ENCODE measurements around the gene REEP2.

REEP2 gene

DNA sequence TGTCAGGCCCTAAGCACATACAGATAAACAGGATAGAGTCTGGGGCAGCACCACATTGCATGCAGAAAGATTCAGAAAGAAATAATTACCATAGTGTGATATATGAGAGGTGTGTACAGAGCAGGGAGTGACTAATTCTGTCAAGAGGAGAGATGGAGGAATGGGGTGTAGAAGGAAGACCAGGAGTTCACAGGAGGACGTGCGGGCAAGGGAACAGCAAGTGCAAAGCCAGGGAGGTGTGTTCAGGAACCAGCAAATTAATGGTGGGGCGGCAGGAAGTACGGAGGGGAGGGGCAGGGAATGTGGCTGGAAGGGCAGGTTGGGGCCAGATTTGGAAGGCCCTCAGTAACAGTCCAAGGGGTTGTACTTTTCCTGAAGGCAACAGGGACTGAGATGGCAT is 43.8 kb downstream of the REEP2 start:
- H3K4me3 ChIP-seq (ENCODE audit: insufficient read depth, low read length, poor library complexity, severe bottlenecking): no peak overlapping the region
- no peaks in the 10 kb centered on the region for H3K36me3 ChIP-seq (ENCODE audit: low read length)
- no peaks in the 10 kb centered on the region for H3K9me2 ChIP-seq (replicated peaks; ENCODE audit: insufficient read depth, low read length)
- TF ChIP-seq CTCF (IDR thresholded peaks at IDR 0.05; ENCODE audit: insufficient read depth, low read length, poor library complexity, severe bottlenecking): no peak
- TF ChIP-seq EZH2phosphoT487 (conservative IDR thresholded peaks at IDR 0.05; ENCODE audit: low read length): no peak
- no peak overlapping the region for H3K27ac ChIP-seq (ENCODE audit: low read depth, low read length)
- H3K9me3 ChIP-seq (ENCODE audit: insufficient read depth, low read length): no peaks in the 10 kb centered on the region
- no peak overlapping the region for H3K4me2 ChIP-seq (ENCODE audit: low read depth, low read length, poor library complexity, severe bottlenecking)
- no peaks in the 10 kb centered on the region for H3F3A ChIP-seq (ENCODE audit: insufficient read depth)
- H3K79me2 ChIP-seq (ENCODE audit: insufficient read depth, low read length): no peaks in the 10 kb centered on the region
- H2AFZ ChIP-seq (ENCODE audit: low read depth, low read length, severe bottlenecking): no peak overlapping the region
- no peaks in the 10 kb centered on the region for H3K27me3 ChIP-seq (ENCODE audit: low read length)
- H3K9ac ChIP-seq (ENCODE audit: low read length): no peak overlapping the region
- H4K20me1 ChIP-seq (ENCODE audit: low read depth, low read length): no peaks in the 10 kb centered on the region

- no peak for TF ChIP-seq EZH2phosphoT487 (conservative IDR thresholded peaks at IDR 0.05; ENCODE audit: low read length)
- TF ChIP-seq CTCF (IDR thresholded peaks at IDR 0.05; ENCODE audit: insufficient read depth, low read length, poor library complexity, severe bottlenecking): no peak
- H3K27ac ChIP-seq (ENCODE audit: low read depth, low read length): no peak overlapping the region
- H3F3A ChIP-seq (ENCODE audit: insufficient read depth): no peaks in the 10 kb centered on the region
- no peak overlapping the region for H3K4me2 ChIP-seq (ENCODE audit: low read depth, low read length, poor library complexity, severe bottlenecking)
- H3K9me3 ChIP-seq (ENCODE audit: insufficient read depth, low read length): no peaks in the 10 kb centered on the region
- no peak overlapping the region for H3K9ac ChIP-seq (ENCODE audit: low read length)
- H3K36me3 ChIP-seq (ENCODE audit: low read length): no peaks in the 10 kb centered on the region
- H3K9me2 ChIP-seq (replicated peaks; ENCODE audit: insufficient read depth, low read length): no peaks in the 10 kb centered on the region
- H3K27me3 ChIP-seq (ENCODE audit: low read length): no peaks in the 10 kb centered on the region
- H2AFZ ChIP-seq (ENCODE audit: low read depth, low read length, severe bottlenecking): no peak overlapping the region
- no peak overlapping the region for H3K4me3 ChIP-seq (ENCODE audit: insufficient read depth, low read length, poor library complexity, severe bottlenecking)
- H4K20me1 ChIP-seq (ENCODE audit: low read depth, low read length): no peaks in the 10 kb centered on the region
- H3K79me2 ChIP-seq (ENCODE audit: insufficient read depth, low read length): no peaks in the 10 kb centered on the region
Observed at GRCh38 chr5:138488481-138488945, 49.7 kb downstream of the REEP2 start.

GRCh38 chr5:138489683-138490061 is 50.8 kb downstream of the REEP2 start:
- Histone ChIP-seq H2AFZ (ENCODE audit: low read depth, low read length, severe bottlenecking) (no peak overlapping the region), H3K27ac (ENCODE audit: low read depth, low read length) (no peak overlapping the region), H3K36me3 (ENCODE audit: low read length) (no peaks in the 10 kb centered on the region), H4K20me1 (ENCODE audit: low read depth, low read length) (no peaks in the 10 kb centered on the region), H3K79me2 (ENCODE audit: insufficient read depth, low read length) (no peaks in the 10 kb centered on the region), H3K9me2 (replicated peaks; ENCODE audit: insufficient read depth, low read length) (no peaks in the 10 kb centered on the region), H3K4me3 (ENCODE audit: insufficient read depth, low read length, poor library complexity, severe bottlenecking) (no peak overlapping the region), H3F3A (ENCODE audit: insufficient read depth) (no peaks in the 10 kb centered on the region), H3K27me3 (ENCODE audit: low read length) (no peaks in the 10 kb centered on the region), H3K9me3 (ENCODE audit: insufficient read depth, low read length) (no peaks in the 10 kb centered on the region), H3K4me2 (ENCODE audit: low read depth, low read length, poor library complexity, severe bottlenecking) (no peak overlapping the region), H3K9ac (ENCODE audit: low read length) (no peak overlapping the region)
- TF ChIP-seq CTCF (IDR thresholded peaks at IDR 0.05; ENCODE audit: insufficient read depth, low read length, poor library complexity, severe bottlenecking) (no peak), EZH2phosphoT487 (conservative IDR thresholded peaks at IDR 0.05; ENCODE audit: low read length) (no peak)

Data from SU-DHL-6 (cell line).